Measurements from ENCODE around the gene GRHL3. TPM values are rescaled to one million over a fixed set of nuclear protein-coding genes. Genes with fewer than 3 reads are reported as not detected.

Gene GRHL3
- total RNA-seq, 1 donor, result not detected

GRCh38 chr1:24322470-24323177 lies 3.5 kb downstream of the GRHL3 start:
- no peak for DNase-seq (ENCODE audit: low read depth)
- peak overlapping the region; percentile 55 for H3K4me3 ChIP-seq (ENCODE audit: low read depth, low read length)
- TF ChIP-seq CTCF (IDR thresholded peaks at IDR 0.05; ENCODE audit: insufficient read depth, low read depth, low read length), result no peak

GRCh38 chr1:24323281-24323680 lies 4.1 kb downstream of the GRHL3 start:
- no peak overlapping the region for H3K4me3 ChIP-seq (ENCODE audit: low read depth, low read length)
- TF ChIP-seq CTCF (IDR thresholded peaks at IDR 0.05; ENCODE audit: insufficient read depth, low read depth, low read length), result no peak

DNA sequence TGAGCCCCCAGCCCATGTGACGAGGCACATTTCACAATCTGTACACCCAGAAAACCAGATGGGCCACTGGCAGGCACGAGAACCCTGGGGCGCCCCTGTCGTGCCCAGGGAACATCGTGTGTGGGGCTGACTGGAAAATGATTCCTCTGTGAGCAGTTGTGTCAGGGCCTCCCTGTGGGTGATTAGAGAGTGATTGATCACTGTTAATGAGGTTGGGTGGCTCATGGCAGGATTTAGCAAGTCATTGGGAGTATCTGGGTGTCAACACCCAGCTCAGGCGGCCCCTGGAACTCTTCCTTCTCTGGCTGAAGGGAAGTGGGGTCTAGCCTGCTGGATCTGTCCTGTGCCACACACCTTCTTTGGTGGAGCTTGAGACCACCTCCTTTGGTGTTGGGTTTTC lies 5.7 kb downstream of the GRHL3 start:
- DNase-seq (ENCODE audit: low read depth), result no peak
- TF ChIP-seq CTCF (IDR thresholded peaks at IDR 0.05; ENCODE audit: insufficient read depth, low read depth, low read length), result no peak
- no peak overlapping the region for H3K4me3 ChIP-seq (ENCODE audit: low read depth, low read length)

More at GRCh38 chr1:24323281-24323680, 4.1 kb downstream of the GRHL3 start:
- no peak for DNase-seq (ENCODE audit: low read depth)

GRCh38 chr1:24325587-24326449 lies 6.7 kb downstream of the GRHL3 start:
- no peak for TF ChIP-seq CTCF (IDR thresholded peaks at IDR 0.05; ENCODE audit: insufficient read depth, low read depth, low read length)
- DNase-seq (ENCODE audit: low read depth), result no peak
- H3K4me3 ChIP-seq (ENCODE audit: low read depth, low read length), result no peak overlapping the region

DNA sequence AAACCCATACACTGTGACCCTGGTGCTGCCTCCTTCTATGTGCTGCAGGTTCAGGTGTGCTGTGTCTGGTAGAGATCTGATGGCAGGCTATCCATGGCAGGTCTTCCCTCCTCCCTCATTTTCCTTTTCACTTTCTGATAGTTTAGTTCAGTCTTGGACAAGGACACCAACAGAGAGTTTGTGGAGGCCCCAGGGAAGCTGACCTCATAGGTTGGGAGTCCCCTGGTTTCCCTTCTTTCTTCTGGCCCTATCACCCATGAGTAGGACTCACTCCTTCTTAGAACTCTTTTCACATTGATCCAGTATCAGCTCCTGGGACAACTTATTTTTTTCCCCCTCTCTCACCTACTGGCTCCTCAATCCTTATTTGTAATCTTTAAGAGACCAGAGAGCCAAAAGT lies 8.3 kb downstream of the GRHL3 start:
- no peak overlapping the region for H3K4me3 ChIP-seq (ENCODE audit: low read depth, low read length)
- TF ChIP-seq CTCF (IDR thresholded peaks at IDR 0.05; ENCODE audit: insufficient read depth, low read depth, low read length), result no peak
- no peak for DNase-seq (ENCODE audit: low read depth)

GRCh38 chr1:24327891-24328290 lies 8.7 kb downstream of the GRHL3 start:
- no peak for DNase-seq (ENCODE audit: low read depth)

More at GRCh38 chr1:24327891-24328290, 8.7 kb downstream of the GRHL3 start:
- no peak overlapping the region for H3K4me3 ChIP-seq (ENCODE audit: low read depth, low read length)
- TF ChIP-seq CTCF (IDR thresholded peaks at IDR 0.05; ENCODE audit: insufficient read depth, low read depth, low read length), result no peak

All from fibroblast of villous mesenchyme (primary cell).